ENCODE results near the gene GABARAPL1.

The GABARAPL1 gene

DNA sequence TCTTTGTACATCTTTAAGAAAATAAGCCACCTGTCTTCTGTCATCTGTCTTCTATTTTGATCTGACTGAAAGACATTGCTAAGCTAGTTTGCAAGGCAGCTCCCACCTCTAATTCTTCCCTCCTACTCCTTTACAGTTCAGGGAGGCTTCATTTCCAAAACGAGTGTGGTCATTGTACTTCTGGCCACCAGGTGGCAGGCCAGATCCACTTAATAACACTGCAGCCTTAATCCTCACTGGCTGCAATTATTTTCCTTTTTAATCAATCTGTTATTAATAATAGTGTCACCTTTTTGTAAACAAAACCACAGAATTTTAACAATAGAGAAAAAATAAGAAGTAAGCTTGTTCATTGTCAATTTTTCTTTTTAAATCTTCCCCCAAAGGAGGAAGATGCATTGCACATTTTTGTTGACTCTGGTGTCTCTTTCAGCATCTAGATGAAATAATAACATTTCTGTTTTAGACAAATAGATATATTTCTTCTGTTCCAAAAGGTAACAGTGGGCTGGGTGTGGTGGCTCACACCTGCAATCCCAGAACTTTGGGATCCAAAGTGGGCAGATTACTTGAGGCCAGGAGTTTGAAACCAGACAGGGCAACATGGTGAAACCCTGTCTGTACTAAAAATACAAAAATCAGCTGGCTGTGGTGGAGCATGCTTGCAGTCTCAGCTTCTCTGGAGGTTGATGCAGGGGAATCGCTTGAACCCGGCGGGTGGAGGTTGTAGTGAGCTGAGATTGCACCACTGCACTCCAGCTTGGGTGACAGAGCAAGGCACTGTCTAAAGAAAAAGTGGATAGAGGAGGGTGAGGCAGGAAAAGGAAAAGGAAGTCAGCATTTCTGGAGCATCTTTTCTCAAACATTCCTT lies 23.3 kb downstream of the GABARAPL1 start:
- DNase-seq = no peak

DNA sequence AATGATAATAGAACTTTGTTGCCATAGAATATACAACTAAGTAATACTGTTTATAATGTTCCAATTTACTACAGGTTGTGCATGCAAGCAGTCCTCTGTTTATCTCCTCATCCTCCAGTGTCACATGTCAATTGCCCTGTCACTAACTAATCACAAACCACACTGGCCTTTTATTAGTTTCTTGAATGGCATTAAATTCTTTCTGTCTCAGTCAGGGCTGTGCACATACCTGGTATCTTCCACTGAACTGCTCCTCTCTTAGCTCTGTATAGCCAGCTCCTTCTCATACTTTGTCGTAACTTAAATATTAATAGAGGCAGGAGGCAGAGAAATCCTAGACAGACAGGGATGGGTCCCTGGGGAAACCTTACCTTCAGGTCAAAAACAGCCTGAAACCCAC lies 24.0 kb downstream of the GABARAPL1 start:
- no peak for DNase-seq

DNA sequence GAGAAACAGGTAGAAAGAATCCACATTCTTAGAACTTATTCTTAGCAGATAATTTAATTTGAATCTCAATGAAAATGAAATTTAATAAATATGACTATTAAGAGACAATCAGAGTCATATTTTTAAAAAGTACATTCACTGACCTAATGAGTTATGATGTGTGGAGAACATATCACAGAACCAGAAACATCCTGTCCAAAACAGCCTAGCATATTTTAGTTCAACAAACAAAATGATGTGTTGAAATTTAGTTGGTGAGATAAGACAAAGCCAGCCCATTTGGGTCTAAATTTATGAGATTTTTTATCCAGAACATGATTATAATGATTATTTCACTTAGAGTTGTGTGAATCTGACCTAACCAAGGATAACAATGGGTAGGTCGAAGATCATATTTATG lies 25.8 kb downstream of the GABARAPL1 start:
- no peak for DNase-seq

DNA sequence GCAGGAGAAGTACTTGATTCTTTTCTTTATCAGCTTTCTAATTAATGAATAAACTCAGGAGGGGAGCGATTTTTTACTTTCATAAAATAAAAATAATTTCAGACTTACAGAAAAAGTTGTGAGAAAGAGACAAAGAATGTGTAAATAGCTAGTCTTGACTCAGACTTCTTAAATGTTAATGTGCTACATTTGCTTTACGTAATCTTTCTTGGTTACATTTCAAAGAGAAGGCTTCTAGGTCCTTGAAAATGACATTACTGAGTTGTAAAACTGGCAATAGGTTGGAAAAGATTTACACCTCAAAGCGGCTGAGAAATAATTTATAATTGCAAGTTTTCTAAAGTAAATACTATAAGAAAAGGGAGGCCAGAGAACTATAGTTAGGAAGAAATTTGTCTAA lies 28.6 kb downstream of the GABARAPL1 start:
- no peak for DNase-seq

DNA sequence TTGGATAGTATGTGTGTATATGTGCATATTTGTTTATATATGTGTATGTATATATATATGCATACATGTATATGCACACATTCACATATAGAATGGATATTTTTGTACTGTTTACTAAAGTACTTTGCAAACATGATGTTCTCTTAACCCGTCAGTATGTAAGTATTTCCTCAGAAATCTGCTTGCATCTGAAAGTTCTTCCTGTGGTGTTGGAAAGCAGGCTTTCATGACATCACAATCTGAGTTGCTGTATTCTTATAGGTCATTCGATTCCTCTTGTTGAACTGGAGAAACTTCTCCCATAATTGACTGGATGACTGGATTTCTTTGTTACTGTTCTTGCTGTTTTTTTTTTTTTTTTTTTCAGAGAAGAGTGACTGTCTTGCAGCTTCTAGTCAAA lies 29.1 kb downstream of the GABARAPL1 start:
- DNase-seq = no peak

DNA sequence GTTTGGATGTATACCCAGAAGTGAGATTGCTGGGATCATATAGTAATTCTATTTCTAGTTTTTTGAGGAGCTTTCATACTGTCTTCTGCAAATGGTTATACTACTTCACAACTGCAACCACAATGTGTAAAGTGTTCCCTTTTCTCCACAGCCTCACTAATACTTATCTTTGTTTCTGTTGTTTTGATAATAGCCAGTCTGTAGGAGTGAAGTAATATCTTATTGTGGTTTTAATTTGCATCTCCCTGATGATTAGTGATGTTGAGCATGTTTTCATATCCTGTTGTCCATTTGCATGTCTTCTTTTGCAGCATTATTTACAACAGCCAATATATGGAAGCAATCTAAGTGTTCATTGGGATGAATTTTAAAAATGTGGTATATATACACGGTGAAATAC lies 29.9 kb downstream of the GABARAPL1 start:
- no peak for DNase-seq

DNA sequence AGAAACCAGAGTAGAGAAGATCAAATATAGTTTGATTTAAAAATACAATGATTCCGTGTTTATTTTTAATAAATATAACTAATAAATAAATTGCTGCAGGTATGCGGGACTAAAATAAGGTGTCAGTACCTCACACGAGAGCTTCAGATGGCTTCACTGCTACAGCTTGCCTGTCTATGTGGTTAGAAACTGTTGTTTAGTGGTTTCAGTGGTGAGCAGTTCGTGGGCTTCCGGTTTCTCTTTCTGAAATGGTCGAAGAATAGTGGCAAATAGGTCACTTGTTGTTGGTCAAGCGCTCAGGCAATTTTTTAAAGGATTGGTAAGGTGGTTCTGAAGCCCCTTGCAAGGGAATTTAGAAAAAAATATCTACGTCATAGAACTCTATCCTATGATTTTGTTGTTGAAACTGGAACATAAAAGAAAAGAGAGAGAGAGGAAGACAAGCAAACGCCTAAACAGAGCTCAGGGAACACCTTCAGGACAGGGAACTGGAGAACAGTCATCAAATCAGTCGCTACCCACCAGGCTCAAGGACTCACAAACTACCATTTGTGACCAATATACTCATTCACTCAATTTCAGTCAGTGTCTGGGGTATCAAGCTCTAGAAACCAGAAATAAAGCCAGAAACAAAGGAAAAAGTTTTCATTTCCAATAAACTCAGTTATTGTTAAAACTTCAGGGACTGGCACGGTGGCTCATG lies 31.3 kb downstream of the GABARAPL1 start:
- no peak for DNase-seq

DNA sequence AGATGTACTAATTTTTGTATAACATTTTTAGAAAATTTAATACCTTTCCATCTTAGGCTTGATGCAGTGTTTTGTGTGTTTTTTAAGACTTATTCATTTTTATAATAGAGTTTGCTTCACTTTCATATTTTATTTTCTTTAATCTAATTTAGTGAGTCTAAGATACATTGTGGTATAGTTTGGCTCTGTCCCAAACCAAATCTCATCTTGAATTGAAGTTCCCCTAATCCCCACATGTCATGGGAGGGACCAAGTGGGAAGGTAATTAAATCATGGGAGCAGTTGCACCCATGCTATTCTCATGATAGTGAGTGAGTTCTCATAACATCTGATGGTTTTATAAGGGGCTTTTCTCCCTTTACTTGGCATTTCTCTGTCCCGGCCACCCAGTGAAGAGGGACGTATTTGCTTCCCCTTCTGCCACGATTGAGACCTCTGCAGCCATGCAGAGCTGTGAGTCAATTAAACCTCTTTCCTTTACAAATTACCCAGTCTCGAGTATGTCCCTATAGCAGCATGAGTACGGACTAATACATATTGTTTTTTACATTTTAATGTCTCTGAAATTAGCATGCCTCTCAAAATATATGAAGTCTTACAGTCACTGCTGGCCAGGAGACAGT lies 34.9 kb downstream of the GABARAPL1 start:
- DNase-seq = no peak

DNA sequence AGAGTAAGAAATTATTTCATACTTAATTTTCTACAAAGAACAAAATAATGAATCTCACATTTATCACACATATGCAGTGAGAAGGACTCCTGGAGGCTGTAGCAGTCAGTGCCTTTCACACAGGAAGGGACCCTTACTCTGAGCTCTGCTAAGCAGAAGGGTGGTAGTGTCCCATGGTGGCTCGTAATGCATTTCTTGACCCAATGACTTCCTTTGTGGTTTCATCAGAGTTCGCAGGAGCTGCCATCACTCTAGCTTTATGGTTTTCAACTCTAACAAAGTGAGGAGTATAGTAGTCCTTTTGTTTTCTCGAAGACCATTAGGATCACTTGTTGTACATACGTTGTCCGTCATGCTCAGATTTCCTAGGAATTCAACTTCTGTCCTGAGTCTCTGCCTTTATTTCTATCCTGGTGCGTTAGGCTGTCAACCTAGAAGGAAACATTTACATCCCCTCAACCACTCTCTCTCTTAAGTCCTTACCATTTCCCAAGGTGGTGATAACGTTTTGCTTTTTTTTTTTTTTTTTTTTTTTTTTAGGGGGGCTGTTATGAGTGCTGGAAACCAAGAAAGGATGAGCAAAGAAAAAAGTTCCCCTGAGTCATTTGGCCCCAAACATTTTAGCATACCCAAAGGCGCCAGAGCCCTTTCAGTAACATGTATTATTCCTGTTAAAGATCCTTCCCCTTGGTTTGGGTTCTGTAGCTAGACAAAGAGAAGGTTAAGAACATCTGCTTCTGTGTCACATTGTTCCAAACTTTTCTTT lies 37.2 kb downstream of the GABARAPL1 start:
- peak; percentile 42 for DNase-seq

DNA sequence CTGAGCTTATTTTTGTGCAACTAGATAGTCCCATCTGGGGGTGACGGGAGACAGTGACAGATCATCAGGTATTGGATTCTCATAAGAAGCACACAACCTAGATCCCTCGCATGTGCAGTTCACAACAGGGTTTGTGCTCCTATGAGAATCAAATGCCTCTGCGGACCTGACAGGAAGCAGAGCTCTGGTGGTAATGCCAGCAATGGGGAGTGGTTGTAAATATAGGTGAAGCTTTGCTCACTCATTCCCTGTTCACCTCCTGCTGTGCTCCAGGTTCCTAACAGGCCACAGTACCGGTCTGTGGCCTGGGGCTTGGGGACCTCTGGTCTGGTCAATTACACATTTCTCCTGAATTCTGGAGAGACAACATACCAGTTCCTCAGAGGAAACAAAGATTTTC lies 39.0 kb downstream of the GABARAPL1 start:
- no peak for DNase-seq

DNA sequence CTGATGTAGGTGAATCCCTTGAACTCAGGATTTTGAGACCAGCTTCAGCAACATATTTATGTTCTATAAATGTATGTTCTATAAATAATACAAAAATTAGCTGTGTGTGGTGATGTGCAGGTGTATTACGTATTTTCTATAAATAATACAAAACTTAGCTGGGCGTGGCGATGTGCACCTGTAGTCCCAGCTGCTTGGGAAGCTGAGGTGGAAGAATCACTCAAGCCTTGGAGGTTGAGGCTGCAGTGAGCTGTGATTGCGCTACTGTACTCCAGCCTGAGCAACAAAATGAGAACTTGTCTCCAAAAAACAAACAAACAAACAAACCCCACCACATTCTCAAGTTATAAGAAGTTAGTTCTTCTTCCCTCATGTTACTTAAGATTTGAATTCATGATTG lies 39.5 kb downstream of the GABARAPL1 start:
- DNase-seq = no peak

DNA sequence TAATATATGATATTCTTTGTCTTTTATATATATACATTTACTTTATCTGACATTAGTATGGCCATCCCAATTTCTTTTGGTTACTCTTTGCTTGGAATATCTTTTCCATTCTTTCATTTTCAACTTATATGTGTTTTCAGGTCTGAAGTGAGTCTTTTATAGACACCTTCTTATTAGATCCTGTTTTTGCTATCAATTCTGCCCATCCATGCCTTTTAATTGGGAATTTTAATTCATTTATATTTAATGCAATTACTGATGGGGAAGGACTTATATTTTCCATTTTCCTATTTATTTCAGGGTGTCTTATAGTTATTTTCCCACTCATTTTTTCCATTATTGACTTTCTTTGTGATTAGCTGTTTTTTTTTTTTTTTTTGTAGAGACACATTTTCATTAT lies 43.4 kb downstream of the GABARAPL1 start:
- no peak for DNase-seq

DNA sequence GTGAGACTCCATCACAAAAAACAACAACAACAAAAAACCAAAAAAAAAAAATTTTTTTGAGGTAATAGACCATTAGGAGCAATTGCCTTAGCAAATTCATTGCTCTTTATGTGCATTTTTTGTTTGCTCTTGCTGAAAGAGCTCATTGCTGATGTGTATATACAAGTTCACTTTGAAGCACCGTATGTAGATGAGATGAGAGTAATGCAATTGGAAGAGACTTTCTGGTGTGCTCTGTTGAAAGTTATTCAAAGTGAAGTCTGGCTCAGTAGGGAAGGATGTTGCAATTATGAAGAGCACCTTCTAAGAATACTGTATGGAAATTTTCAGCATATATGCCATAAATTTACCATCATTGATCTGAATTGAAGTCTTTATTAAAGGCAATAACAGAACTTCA lies 48.2 kb downstream of the GABARAPL1 start:
- DNase-seq = no peak

DNA sequence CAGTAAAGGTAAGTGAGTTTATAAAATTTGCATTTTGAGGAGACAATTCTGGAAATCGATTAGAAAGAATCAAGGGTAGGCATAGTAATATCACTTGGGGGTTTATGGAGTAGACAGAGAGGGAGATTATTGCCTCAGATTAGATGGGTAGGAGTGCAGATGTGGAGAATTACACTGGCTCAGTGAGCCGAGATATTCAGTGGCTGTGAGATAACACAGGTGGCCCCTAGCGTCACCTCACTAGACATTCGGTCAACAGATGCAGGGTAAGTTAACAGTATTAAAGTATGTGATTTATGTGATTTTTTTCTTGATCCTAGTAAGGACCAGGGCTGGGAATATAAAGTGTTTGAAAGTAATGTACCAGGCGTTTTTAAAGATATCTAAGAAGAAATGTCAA lies 55.4 kb downstream of the GABARAPL1 start:
- no peak for DNase-seq

DNA sequence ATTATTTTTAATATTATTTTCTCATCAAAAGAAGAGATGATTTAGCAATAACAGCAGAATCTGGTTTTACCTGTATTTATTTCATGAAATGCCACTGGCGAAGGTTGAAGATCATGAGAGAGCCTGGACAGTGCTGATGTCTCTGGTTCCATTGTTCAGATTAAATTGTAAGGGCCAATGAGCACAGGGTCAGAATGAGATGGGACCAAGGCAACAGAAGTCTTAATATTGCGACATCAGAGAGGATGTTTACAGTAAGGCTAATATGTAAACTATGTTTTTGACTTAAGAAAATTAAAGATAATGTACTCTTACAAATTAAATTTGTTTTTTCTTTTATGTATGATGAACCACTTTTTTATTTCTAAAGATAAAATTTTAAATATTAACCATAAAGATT lies 59.8 kb downstream of the GABARAPL1 start:
- no peak for DNase-seq

Measured in NK-92 treated with Interleukin-12 subunit alpha and Interleukin-12 subunit beta, amount 100 ng/mL, for 24 hours (cell line).